ENCODE data around the gene TCEAL5.
"Not testable (repeated sequence)": the region's sequence is repeated elsewhere in the genome, so short reads cannot be mapped to it uniquely, and the experiment has no call there.

TCEAL5 gene, protein sequence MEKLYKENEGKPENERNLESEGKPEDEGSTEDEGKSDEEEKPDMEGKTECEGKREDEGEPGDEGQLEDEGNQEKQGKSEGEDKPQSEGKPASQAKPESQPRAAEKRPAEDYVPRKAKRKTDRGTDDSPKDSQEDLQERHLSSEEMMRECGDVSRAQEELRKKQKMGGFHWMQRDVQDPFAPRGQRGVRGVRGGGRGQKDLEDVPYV

GRCh38 chrX:103276581-103277002, at the start of gene TCEAL5:
Gene TCEAL5 (minus strand): TSS chrX:103276750. CDS start chrX:103274563, 2,187 bp downstream.
- no peak for FAIRE-seq

DNA sequence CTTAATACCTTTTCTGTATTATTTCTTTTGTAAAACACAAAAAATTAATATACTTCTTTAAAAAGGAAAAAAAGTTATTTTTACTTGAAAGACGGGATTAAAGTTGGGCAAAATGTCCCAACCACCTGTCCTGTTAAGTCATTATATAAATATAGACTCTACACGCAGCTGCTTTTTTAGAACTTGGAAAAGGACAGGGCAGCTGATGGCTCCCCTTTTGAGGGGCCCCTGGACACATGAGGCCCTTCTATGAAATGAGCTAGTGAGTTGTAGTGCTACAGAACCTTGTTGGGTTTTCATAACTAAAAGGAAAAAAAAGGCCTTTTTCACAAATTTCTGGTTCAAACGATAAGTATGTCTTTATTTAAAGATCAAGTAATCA, 34.8 kb upstream of the TCEAL5 start:
- FAIRE-seq = peak; percentile 83

DNA sequence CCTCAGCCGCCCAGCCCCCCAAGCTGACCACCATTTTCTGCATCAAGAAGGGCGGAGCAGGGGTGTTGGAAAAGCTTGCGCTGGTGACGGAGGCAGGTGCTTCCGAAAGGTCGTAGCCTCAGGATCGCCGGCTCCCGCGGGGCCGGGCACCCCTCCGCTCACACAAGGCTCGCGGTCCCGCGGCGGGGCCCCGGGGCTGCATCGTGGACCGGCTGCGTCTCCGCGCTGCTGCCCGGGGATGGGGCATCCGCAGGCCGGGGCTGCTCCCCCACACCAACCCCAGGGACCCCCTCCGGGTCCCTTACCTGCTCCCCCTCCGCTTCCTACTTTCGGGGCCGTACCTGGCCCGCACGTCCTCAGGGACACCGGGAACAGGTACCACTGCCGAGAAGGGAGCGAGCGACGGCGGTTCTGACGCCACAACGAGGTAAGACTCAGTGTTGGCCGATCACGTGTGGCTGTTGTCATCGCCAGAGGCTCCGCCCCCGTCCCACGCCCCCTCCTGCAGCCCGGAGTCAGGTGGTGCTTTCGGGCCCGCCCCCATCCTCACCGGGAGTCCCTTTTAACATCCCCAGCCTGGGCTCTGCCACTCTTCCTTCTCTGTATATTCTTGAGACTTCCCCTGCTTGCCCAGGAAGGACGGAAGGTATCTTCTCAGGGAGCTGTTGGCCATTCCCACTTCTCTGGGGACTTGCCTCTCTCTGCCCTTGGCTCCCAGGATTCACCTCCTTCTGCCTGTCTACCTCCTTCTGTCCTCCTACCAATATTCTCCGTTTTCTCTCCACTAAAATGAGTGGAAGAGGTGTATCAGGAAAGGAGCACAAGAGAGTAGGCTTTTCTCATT, 34.2 kb upstream of the TCEAL5 start, which contains the start of gene BEX2:
TSS of gene BEX2 (minus strand) at position 436 of the 844 bp plus-strand sequence. CDS start 1,014 bp downstream, outside the sequence.
- FAIRE-seq = no peak

GRCh38 chrX:103309860-103310554, 33.5 kb upstream of the TCEAL5 start:
- no peak for FAIRE-seq

GRCh38 chrX:103305666-103306065, 29.1 kb upstream of the TCEAL5 start:
- FAIRE-seq = not testable (repeated sequence)

- no peak for FAIRE-seq
Observed at GRCh38 chrX:103304705-103305104, 28.2 kb upstream of the TCEAL5 start.

DNA sequence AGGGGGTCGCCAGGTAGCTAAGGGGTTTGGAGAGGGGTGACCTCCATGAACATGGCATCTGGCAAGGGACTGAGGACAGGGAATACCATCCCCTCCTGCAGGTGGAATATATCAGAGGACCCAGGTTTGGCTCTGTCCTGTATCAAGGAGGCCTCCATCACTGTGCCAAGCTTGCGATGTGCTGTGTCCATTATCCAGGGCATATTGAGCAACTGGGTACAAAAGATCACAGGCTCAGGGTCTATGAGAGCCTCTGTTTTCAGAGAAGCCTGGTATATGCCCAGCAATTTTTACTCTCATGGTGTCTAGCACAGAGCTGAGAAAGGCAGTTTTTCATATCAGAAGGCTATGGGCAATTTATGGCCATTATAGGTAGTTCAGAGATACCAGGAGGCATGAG, 16.6 kb upstream of the TCEAL5 start:
- FAIRE-seq = no peak

DNA sequence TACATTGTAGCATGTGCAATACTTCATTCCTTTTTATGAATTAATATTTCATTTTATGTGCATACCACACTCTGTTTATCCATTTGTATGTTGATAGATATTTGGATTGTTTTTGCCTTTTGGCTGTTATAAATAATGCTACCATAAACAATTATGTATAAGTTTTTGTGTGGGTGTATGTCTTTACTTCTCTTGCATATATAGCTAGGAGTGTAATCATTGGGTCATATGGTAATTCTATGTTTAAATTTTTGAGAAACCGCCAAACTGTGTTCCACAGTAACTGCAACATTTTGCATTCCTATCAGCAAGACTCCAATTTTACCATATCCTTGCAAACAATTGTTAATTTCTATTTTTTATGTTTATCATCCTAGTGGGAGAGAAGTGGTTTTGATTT, 3.1 kb upstream of the TCEAL5 start:
- FAIRE-seq = no peak

- no peak for FAIRE-seq
Observed at GRCh38 chrX:103275947-103276567, 493 bp downstream of the TCEAL5 start.

- no peak for FAIRE-seq
Observed at GRCh38 chrX:103274284-103274683, 2.3 kb downstream of the TCEAL5 start.

DNA sequence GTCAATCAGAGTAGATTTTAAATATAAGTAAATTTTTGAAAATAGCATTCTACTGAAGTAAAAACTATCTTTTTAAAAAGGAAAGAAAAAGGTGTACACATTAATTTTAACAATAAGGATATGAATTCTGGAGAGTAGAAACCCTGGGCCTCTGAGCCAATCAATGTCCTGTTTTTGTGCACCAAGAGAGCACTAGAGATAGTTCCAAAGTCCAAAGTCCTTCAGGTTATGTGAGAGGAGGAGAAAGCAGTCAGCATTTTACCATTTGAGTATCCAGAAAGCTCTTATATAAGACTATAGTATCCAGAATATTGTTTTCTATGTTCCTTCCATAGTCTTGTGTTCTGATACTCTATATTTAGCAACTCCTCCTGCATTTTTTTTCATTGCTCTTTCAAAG, 18.3 kb downstream of the TCEAL5 start:
- no peak for FAIRE-seq

DNA sequence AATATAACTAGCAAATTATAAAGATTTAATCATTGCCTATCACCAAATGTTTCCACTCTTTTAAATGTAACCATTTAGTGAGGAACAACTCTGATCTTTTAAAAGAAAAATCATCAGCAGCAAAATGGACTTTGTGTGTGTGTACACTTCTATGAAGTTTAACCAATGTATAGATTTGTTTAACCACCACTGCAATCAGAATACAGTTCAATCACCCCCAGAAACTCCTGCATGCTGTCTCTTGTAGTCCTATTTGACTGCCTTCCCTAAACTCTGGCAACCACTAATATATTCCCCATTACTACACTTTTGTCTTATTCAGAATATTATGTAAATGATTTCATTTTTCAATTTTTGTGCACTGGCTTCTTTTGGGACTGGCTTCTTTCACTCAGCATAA, 19.9 kb downstream of the TCEAL5 start:
- FAIRE-seq = no peak

DNA sequence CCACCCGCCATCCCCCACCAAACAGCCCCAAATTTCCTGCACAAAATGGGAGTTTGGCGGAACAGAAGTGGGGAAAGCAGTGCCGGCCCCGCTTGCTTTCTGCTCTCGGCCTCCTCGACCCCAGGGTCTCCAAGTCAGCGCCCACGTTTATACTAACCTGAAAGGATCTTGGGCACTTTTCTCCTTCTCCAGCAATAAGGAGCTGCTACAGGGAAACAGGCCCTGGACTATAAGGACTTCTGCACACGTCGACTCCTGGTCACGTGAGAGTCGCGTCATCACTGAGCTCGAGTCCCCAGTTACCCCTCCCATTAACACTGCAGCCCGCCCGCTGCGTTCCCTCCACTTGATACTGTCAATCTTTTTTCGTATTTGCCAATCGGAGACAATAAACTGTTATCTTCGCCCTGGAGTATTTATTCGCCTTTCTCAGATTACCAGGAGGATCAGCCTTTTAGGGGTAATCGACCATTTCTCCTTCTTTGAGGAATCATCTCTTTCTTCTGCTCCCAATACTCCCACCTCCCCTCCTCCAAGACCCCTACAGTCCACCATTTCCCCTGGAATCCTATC, 21.5 kb downstream of the TCEAL5 start, which contains the start of gene TCEAL8:
TSS of gene TCEAL8 (minus strand) at position 235 of the 573 bp plus-strand sequence. CDS start 1,176 bp downstream, outside the sequence.
- FAIRE-seq = no peak

GRCh38 chrX:103254171-103254824, 22.3 kb downstream of the TCEAL5 start:
- FAIRE-seq = no peak

DNA sequence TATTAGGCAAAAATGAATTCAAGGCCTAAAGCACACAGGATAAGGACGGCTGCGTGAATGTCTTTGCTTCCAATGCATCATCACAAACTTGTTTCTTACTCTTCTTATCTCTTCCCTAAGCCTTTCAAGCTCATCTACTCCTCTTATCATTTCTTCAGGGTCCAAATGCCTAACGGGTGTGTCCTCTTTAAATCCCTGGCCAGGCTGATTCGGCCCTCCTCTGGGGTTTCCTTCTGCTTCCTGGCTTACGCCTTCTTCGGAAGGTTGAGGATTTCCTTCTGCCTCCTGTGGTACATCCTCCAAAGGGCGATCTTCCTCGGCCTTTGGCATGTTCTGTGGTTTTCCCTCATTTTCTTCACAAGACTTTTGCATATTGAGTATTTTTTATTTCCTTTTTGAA, 22.9 kb downstream of the TCEAL5 start:
- no peak for FAIRE-seq

- FAIRE-seq = no peak
Observed at GRCh38 chrX:103250977-103251376, 25.6 kb downstream of the TCEAL5 start.

GRCh38 chrX:103249805-103250204, 26.7 kb downstream of the TCEAL5 start:
- FAIRE-seq = no peak

DNA sequence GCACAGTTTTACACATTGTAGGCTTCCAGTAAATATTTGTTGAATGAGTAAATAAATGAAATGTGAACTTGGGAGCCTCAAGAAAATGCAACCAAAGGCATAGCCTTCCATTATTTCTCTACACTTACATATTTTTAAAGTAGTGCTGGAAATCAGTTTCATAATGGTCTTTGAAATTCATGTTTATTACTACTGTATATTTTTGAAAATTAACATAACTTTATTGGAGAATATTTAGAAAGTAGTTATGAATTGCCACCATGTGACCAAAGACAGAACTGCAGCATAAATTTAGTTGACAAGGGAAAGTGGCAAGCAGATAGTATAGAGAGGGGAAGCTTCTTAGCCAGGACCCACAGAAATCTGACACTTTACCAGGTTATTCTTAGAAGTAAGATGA, 28.0 kb downstream of the TCEAL5 start:
- peak; percentile 99 for FAIRE-seq

DNA sequence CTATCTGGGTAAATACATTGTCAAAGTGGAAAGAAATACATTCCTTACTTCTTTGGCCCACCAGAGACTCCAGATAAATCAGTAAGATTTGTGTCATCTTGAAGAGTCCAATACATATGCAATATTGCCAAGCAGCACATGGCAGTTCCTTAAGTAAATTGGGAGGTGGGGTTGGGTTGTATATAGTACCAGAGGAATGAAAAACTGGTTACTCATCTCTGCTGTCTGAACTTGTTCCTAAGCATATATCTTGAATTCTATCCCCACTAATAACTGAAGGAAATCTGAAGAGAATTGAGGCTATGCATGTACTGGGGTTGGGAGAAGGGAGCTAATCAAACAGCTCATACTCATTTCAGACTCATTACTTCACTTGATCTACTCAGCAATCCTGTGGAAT, 36.4 kb downstream of the TCEAL5 start:
- FAIRE-seq = no peak

- no peak for FAIRE-seq
Observed at GRCh38 chrX:103236296-103236695, 40.3 kb downstream of the TCEAL5 start.

DNA sequence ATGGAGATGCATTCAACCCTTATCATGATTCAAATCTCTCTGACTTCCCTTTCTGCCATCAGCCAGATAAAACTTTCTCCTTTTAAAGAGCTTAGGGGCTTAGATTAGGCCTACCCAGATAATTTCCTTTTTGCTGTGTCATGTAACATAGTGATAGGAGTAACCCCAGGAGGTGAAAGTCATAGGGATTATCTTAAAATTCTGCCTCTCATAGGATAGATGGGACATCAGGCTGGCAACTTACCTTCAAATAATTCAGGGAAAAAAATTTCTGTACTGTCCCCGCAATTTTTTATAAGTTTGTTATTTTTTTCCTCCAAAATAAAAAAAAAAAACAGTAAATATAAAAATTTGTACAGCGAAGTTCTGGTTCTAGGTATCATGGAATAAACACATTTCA, 40.9 kb downstream of the TCEAL5 start:
- FAIRE-seq = not testable (repeated sequence)

DNA sequence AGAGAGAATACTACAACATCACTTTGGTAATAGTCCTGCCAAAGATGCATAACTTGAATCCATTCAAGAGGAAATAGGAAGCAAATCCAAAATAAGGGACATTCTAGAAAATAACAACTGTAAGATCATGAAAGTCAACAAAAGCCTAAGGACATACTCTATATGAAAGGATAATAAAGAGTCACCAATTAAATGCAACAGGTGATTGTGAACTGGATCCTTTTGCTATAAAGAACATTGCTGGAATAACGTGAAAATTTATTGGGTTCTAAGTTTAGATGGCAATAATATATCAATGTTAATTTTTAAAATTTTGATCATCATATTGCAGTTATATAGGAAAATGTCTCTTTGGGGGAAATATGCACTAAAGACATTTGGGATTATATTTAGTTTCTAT, 41.7 kb downstream of the TCEAL5 start:
- no peak for FAIRE-seq
